MM.1S (cell line): ENCODE data around the gene ZSCAN5A.
A peak's percentile ranks its signal among the peaks of the same experiment; 100 is the strongest.

Experiments
- CTCF ChIP-seq: fragments of 300-600 bp; sonication (generic); IDR thresholded peaks from 2 replicates; pipeline ENCODE4 v1.5.1; 2016; ENCODE audit warnings: antibody characterized with exemption, low read length, mixed read lengths
- EZH2 ChIP-seq: fragments of 300-600 bp; sonication (generic); optimal IDR thresholded peaks from 2 replicates; pipeline ENCODE3; 2017; ENCODE audit warnings: low read depth, mild to moderate bottlenecking, antibody characterized with exemption, low read length, mixed read lengths

GRCh38 chr19:56348289-56348877 is 33.7 kb upstream of the ZSCAN5A start:
- TF ChIP-seq CTCF = peak; percentile 55
- TF ChIP-seq EZH2 = no peak
